Activated B cell treated with CpG ODN at 0.5 μM for 24 hours (primary cell): ENCODE results near the gene ESRP2. TPM values are rescaled to one million over a fixed set of nuclear protein-coding genes. Genes with fewer than 3 reads are reported as not detected.

Experiments
- ATAC-seq: fragments of 200-7000 bp; cut with Tn5 transposase; one replicate; pipeline ENCODE4 v1.10.0; 2021; ENCODE audit warnings: low read depth, mild to moderate bottlenecking, moderate library complexity
- CTCF ChIA-PET: fragments of 350-600 bp; sonication (Branson Sonifier 250); formaldehyde crosslinking; loops from one replicate; lab custom pipeline; 2021; ENCODE audit warnings: antibody characterized with exemption; lab: Charles Lee
- POLR2A ChIA-PET: fragments of 350-600 bp; sonication (Branson Sonifier 250); formaldehyde crosslinking; loops from one replicate; lab custom pipeline; 2021; ENCODE audit warnings: antibody characterized with exemption; lab: Charles Lee
- DNase-seq: peaks from one replicate; pipeline ENCODE4 v3.0.0; 2022
- H3K27ac Mint-ChIP-seq: one replicate; pipeline ENCODE4 v1.8.0; 2020; ENCODE audit warnings: mixed read lengths
- H3K27me3 Mint-ChIP-seq: one replicate; pipeline ENCODE4 v1.8.0; 2021; ENCODE audit warnings: mixed read lengths
- H3K36me3 Mint-ChIP-seq: one replicate; pipeline ENCODE4 v1.8.0; 2021; ENCODE audit warnings: low read depth, mixed read lengths
- H3K4me1 Mint-ChIP-seq: one replicate; pipeline ENCODE4 v1.8.0; 2021; ENCODE audit warnings: mixed read lengths
- H3K4me3 Mint-ChIP-seq: one replicate; pipeline ENCODE4 v1.8.0; 2020; ENCODE audit warnings: mild to moderate bottlenecking, mixed read lengths
- H3K9me3 Mint-ChIP-seq: one replicate; pipeline ENCODE4 v1.8.0; 2020; ENCODE audit warnings: mixed read lengths
- intact Hi-C: fragments of 100-400 bp; cut with micrococcal nuclease; formaldehyde crosslinking; loops from one replicate; pipeline ENCODE4 v1.15.1; 2024
- total RNA-seq: library from RNA; stranded (reverse); gene quantifications from 2 replicates; pipeline ENCODE4 v1.2.3, GENCODE V29; 2022
- TF ChIP-seq, protein P1 (sequence below): fragments of 200-600 bp; IDR thresholded peaks from one replicate; pipeline ENCODE4 v1.8.0; 2022; ENCODE audit warnings: antibody characterized with exemption, mild to moderate bottlenecking

Gene ESRP2
- total RNA-seq, 1 donor from 2014 or later = 0.40 TPM

DNA sequence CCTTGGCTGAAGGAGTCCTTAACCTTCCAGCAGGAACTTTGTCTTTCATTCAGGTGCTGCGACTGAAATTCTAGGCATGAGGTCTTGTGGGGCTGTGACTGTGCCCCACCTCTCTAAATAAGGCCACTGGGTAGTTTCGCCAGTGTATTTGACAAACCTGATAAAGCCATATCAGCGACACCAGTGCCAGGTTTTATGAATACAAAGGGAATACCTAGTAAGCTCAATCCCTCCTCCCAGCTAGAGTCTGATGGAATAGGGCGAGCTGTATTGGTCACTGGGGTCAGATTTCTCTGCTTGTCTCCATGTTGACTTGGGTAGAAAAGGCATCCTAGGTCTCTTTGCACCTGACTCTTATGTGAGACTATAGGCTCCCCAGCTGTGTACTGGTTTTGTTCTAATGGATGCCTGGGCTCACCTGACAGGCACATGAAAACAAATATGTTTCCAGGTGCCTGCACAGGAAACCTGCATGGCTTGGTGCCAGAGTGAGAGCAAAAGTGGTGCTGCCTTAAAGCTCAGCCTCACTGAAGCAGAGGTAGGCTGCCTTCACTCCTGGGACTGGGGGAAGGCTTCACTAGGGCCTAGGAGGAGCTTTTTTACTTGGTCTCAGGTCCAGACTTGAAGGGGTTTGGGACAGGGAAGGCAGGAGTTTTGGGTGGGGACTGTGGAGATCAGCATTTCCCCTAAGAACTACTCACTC, 36.7 kb upstream of the ESRP2 start:
- DNase-seq (no peak), ATAC-seq (no peak)
- no peaks in the 10 kb centered on the region for H3K9me3 Mint-ChIP-seq
- H3K27me3 Mint-ChIP-seq = no peaks in the 10 kb centered on the region
- H3K36me3 Mint-ChIP-seq = peaks cover 55% of the 10 kb centered on the region
- ChIA-PET CTCF (interaction anchor here (0.9 to 2.6 kb wide), 5 partner anchors 9 to 15 kb away, joined by 3 to 13 read pairs (median 7); partner anchors contain the start of gene SLC7A6), POLR2A (interaction anchor here (0.8 to 2.8 kb wide), 4 partner anchors 9 to 38 kb away, joined by 3 to 13 read pairs (median 6); partner anchors contain the start of genes PRMT7, SLC7A6 and SLC7A6OS)
- H3K4me1 Mint-ChIP-seq = peaks cover 63% of the 10 kb centered on the region
- H3K4me3 Mint-ChIP-seq = peak overlapping the region; percentile 46
- intact Hi-C loops = no loop called here
- peak overlapping the region; percentile 69 for H3K27ac Mint-ChIP-seq
- TF ChIP-seq, protein P1, sequence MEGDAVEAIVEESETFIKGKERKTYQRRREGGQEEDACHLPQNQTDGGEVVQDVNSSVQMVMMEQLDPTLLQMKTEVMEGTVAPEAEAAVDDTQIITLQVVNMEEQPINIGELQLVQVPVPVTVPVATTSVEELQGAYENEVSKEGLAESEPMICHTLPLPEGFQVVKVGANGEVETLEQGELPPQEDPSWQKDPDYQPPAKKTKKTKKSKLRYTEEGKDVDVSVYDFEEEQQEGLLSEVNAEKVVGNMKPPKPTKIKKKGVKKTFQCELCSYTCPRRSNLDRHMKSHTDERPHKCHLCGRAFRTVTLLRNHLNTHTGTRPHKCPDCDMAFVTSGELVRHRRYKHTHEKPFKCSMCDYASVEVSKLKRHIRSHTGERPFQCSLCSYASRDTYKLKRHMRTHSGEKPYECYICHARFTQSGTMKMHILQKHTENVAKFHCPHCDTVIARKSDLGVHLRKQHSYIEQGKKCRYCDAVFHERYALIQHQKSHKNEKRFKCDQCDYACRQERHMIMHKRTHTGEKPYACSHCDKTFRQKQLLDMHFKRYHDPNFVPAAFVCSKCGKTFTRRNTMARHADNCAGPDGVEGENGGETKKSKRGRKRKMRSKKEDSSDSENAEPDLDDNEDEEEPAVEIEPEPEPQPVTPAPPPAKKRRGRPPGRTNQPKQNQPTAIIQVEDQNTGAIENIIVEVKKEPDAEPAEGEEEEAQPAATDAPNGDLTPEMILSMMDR = no peak

DNA sequence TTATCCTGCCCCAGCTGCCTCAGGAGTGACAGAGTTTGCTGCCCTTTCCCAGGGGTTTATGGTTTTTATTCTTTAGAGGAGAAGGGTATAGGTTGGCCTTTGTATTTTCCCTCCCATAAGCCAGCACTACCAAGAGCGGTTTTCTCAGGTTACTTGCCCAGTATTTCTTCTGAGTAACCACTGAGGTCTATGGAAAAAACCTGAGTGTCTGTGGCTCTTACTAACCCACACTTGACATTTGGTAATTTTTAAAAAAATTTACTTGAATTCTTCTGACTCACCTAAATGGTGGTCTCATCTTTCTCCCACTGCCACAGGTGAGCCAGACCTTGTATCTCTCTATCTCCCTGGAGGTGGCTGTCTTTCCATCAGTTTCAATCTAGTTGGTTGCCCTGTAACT, 34.4 kb upstream of the ESRP2 start:
- no peaks in the 10 kb centered on the region for H3K9me3 Mint-ChIP-seq
- peaks cover 49% of the 10 kb centered on the region for H3K36me3 Mint-ChIP-seq
- intact Hi-C loops = no loop called here
- TF ChIP-seq, protein P1 = no peak
- no peak overlapping the region for H3K4me3 Mint-ChIP-seq
- DNase-seq (no peak), ATAC-seq (no peak)
- ChIA-PET CTCF (no interaction called here), POLR2A (interaction anchor here (0.6 to 1.5 kb wide), 2 partner anchors 13 to 14 kb away, joined by 3 to 4 read pairs; no protein-coding TSS in a partner anchor)
- H3K4me1 Mint-ChIP-seq = peaks cover 66% of the 10 kb centered on the region
- H3K27me3 Mint-ChIP-seq = no peaks in the 10 kb centered on the region
- H3K27ac Mint-ChIP-seq = no peak overlapping the region

DNA sequence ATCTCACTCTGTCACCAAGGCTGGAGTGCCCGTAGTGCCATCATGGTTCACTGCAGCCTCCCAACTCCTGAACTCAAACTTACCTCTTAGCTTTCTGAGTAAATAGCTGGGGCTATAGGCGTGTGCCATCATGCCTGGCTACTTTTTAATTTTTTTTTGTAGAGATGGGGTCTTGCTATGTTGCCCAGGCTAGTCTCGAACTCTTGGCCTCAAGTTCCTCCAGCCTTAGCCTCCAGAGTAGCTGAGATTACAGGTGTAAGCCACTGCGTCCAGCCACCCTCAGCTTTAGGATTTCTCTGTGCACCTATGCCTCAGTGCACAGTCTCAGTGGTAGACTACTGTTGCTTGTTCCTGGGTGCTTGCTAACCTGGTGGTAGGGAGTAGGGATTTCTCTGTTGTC, 33.9 kb upstream of the ESRP2 start:
- Mint-ChIP-seq H3K4me1 (peaks cover 65% of the 10 kb centered on the region), H3K36me3 (peaks cover 45% of the 10 kb centered on the region), H3K27me3 (no peaks in the 10 kb centered on the region), H3K4me3 (no peak overlapping the region), H3K27ac (no peak overlapping the region), H3K9me3 (no peaks in the 10 kb centered on the region)
- no peak for DNase-seq
- no peak for ATAC-seq
- POLR2A ChIA-PET = interaction anchor here (1.4 to 1.5 kb wide), 2 partner anchors 12 to 15 kb away, joined by 4 to 8 read pairs; no protein-coding TSS in a partner anchor
- intact Hi-C loops = no loop called here
- CTCF ChIA-PET = no interaction called here
- TF ChIP-seq, protein P1 = no peak

DNA sequence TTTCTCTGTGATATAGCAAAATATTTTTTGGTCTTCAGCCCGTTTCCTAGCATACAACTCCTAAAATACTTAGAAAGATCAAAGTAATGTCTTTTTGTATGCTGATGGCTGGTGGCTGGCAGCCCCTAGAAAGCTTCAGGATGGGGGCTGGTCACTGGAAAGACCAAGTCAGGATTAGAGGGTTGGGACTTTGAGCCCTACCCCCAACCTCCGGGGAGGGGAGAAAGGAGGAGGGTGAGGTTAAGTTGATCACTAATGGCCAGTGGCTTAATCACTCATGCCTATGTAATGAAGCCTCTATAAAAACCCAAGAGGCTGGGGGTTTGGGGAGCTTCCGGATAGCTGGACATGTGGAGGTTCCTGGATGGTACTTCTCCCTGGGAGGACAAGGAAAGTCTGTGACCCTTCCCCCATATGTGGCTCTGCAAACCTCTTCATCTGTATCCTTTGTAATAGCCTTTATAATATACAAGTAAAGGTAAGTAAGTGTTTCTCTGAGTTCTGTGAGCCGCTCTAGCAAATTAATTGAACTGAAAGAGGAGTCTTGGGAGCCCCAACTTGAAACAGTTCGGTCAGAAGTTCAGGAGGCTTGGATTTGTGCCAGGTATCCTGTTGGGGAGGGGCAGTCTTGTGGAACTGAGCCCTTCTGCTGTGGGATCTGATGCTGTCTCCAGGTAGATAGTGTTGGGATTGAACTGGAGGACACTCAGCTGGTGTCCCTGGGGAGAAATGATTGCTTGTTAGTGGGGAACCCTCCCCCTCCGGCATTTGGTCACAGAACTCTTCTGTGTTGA, 31.9 kb upstream of the ESRP2 start:
- CTCF ChIA-PET = no interaction called here
- H3K9me3 Mint-ChIP-seq = no peaks in the 10 kb centered on the region
- no peak overlapping the region for H3K4me3 Mint-ChIP-seq
- peak overlapping the region; percentile 35 for H3K27ac Mint-ChIP-seq
- intact Hi-C loops = no loop called here
- no peak for DNase-seq
- peaks cover 33% of the 10 kb centered on the region for H3K36me3 Mint-ChIP-seq
- POLR2A ChIA-PET = interaction anchor here (5.5 kb wide), 1 partner anchor 17 kb away, joined by 61 read pairs; no protein-coding TSS in a partner anchor
- ATAC-seq = no peak
- H3K27me3 Mint-ChIP-seq = no peaks in the 10 kb centered on the region
- H3K4me1 Mint-ChIP-seq = peaks cover 58% of the 10 kb centered on the region
- TF ChIP-seq, protein P1 = no peak
